T-helper 9 cell (primary cell): ENCODE measurements around the gene SH3TC1.

Experiments
- DNase-seq: peaks from one replicate; pipeline ENCODE4 v3.0.0-alpha.2; 2020

Gene SH3TC1

DNA sequence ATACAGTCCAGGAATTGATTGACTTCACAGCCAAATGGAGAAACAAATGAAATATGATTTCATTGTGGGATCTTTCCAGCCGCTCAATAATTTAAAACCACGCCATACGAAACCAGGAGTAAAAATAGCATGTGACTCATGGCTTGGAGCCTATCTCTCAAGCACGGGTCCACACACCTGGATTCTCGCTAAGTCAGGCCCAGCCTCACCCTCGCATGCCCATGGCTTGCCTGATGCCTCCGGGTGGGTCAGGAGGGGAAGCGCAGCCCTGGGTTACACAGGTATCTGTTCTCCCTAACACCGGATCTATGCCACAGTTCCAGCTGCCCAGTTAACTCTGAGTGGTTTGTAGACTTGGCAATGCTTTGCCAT is 34.9 kb upstream of the SH3TC1 start:
- no peak for DNase-seq

- no peak for DNase-seq
Measured at GRCh38 chr4:8164687-8165086, 34.4 kb upstream of the SH3TC1 start.

DNA sequence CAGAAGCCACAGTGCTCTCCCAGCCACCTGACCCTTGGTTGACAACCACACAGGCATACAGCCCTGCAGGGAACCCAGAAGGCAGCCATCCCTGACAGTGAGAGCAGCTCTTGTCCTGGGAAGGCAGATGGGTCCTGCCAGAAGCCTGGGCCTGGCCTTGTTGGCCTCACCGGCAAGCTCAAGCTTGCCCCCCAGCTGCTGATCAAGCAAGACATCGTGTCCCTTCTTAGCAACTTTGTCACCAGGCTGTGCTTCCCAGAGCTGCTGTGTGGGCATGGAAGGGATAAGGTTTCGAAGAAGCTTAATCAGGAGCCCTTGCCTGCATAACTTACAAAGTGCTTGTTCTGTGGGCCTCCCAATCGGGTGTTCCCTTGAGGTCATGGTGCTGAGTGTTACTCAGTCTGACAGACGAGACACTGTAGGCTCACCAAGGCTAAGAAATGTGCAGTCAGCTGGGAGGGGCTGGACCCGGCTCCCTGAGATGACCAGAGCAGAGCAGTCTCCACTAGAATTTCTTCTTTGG is 33.7 kb upstream of the SH3TC1 start:
- no peak for DNase-seq

- no peak for DNase-seq
Measured at GRCh38 chr4:8167291-8167690, 31.8 kb upstream of the SH3TC1 start.

- DNase-seq, result no peak
Measured at GRCh38 chr4:8167815-8168214, 31.3 kb upstream of the SH3TC1 start.

GRCh38 chr4:8168232-8168631 is 30.9 kb upstream of the SH3TC1 start:
- DNase-seq, result no peak

- no peak for DNase-seq
Measured at GRCh38 chr4:8168832-8169598, 30.1 kb upstream of the SH3TC1 start.

DNA sequence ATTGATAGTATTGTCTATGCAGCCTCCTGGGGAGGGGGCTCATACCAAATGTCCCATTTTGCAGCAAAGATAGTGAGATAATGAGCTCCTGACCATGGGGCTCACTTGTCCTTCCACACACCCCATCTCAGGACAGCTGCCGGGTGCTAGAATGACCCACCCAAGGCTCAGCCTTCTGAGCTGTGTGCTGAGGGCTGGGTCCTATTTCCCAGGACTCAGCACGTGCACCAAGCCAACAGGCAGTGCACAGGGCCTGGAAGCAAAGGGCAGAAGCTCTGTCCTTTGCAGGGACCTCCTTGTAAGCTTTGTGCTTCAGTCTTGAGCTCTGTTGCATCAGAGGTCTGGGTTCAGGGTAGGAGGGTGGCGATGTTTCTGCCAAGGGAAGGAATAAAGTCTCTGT is 29.3 kb upstream of the SH3TC1 start:
- DNase-seq, result no peak

GRCh38 chr4:8170341-8170740 is 28.7 kb upstream of the SH3TC1 start:
- DNase-seq, result no peak

- DNase-seq, result no peak
Measured at GRCh38 chr4:8171266-8171665, 27.8 kb upstream of the SH3TC1 start.

DNA sequence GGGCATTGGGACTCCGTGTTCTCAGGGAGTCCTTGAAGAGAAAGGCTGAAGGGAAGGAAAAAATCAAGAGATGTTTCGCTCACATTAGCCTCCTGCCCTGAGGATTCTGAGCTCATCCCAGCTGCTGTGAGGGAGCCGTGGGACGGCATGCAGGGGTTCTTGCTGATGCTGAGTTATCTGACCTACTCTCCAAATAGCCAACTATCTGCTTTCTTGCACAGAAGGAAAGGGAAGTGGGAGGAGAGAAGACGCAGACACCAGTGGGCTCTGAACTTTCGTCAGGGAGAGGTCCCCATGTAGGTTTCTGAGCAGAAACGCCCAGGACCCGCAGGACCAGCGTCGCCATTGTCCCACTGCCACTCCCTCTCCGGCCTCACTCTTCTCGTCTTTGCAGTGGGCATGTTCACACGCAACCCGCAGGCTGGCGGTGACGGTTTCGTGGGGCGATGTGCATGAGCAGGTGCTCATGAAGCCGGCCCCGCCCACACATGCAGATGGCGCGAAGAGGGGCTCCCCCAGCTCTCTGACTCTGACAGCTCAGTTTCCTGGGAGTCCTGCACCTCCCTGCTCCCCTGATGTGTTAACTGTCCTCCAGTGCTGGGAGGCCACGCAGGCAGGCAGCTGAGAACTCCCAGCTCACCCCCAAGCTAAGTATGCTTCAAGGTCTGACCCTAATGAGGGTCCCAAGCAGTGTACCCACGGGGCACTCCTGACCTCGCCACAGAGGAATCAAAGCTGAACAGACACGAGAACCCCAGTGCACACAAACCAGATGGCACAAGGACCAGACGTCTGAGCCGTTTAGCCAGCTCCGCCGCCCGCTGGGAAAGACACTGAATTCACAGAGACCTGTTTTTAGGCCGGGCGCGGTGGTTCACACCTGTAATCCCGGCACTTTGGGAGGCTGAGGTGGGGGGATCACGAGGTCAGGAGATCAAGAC is 26.8 kb upstream of the SH3TC1 start:
- DNase-seq, result no peak

DNA sequence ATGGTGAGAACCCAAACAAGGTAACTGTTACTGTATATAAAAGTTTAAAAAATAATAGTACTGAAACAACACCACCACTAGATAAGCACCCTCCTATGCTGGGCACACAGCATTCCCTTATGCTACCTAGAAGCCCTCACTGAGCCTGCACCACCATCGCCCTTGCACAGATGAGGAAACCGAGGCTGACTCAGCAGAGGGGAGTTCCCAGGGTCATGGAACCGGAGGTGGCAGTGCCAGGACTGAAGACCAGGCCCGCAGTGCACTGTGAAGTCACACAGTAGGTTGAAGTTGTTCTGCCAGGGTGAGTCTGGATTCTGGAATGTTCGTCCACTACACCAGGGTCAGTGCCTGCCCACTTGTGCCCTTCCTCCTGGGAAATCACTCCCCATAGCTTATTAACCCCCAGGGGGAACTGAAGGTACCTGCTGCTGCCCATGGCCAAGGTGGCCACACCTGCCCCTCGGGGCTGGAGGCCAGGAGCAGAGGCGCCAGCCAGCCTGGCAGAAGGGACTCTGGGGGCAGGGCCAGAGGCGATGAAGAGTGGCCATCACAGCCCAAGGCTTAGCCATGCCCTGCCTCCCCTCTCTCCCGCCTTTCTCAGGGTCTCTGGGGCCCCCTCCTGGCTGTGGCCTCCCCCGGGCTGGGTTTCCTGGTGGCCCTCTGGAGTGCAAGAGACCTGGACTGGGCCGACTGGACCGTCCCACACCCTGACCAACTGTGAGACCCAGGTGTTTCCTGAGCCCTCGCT is 25.4 kb upstream of the SH3TC1 start:
- no peak for DNase-seq

DNA sequence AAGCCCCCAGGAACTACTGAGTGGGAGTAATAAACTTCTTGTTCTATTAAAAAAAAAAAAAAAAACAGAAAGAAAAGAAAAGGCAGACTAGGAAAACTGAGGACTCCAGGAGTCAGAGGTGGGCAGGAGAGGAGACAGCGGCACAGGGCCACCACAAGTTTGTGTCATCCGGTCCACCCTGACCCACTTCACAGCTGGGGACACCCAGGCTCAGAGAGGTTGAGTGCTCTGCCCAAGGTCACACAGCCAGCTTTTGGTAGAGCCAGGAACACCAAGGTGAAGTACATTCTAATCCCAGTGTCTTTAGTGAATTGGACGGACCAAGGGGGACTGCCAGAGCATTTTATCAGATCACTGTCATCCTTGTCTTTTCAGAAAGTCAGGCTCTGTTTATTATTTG is 24.1 kb upstream of the SH3TC1 start:
- DNase-seq, result no peak

DNA sequence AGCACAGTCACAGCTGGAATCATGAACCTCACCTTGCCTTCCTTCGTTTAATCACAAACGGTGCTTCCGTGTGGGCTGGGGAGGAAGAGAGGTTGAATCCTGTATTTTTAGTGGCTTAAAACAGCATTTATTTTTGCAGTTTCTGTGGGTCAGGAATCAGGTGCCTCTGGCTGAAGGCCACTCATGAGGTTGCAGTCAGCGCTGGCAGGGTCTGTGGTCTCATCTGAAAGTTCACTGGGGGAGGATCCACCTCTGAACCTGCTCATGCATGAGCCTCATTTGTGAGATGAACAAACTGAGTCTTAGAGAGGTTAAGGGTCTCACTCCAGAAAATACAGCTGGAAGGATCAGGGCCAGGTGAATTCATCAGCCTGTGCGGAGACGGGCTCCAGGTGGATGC is 23.4 kb upstream of the SH3TC1 start:
- DNase-seq, result no peak

DNA sequence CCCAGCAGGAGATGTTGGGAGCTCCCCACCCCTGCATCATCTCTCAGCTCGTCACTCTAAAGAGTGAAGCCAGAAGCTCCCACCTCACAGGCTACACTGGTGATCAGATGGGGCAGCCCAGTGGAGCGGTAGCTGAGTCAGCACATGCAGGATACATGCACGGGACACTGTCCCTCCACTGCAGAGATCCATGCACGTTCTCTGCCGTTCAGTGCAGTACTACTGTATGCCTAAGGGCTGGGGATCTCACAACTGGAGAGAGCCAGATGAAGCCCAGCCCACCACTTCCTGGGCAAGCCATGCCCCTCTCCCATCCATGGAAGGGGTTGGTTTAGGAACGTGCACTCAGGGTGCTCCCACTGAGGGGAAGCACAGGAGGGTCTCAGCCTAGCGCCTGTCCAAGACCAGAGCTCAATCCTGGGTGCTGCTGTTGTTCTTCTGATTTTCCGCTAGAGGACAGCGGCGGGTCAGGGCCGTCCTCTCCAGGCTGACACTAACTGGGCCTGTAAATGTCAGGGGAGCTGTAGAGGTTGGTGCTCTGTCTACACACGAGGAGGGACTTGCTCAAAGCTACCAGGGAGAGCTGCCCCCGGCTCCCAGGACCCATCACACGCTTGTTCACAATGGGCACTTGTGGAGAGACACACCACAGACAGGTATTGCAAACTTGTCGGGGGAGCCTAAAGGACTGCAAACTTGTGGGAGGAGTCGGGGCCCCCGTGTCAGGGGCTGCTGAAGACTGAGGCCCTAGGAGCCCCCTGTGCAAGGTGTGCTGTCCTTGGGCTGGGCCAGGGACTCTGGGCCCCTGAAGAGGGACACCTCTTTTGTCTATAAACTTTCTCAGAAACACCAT is 22.3 kb upstream of the SH3TC1 start:
- DNase-seq, result no peak

- DNase-seq, result no peak
Measured at GRCh38 chr4:8177552-8177951, 21.5 kb upstream of the SH3TC1 start.

GRCh38 chr4:8177956-8178355 is 21.1 kb upstream of the SH3TC1 start:
- DNase-seq, result no peak

DNA sequence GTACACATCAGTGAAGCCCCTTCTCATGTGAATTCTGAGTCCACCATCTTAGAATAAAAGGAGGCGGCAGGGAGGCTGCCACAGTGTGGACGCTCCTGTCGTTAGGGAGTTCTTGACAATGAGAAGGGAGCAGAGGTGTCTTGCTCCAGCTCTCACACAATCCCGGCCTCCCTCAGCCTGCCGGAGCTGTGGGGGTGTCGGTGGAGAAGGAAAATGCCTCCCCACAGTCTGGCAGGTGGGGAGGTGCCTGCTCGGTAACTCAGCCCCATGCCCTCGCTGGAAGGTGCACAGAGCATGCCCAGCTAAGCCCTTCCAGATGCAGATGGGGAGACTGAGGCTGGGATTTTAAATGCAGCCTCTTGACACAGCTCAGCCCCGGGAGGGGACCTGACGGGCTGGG is 20.0 kb upstream of the SH3TC1 start:
- DNase-seq, result no peak

GRCh38 chr4:8179771-8180170 is 19.3 kb upstream of the SH3TC1 start:
- DNase-seq, result no peak

DNA sequence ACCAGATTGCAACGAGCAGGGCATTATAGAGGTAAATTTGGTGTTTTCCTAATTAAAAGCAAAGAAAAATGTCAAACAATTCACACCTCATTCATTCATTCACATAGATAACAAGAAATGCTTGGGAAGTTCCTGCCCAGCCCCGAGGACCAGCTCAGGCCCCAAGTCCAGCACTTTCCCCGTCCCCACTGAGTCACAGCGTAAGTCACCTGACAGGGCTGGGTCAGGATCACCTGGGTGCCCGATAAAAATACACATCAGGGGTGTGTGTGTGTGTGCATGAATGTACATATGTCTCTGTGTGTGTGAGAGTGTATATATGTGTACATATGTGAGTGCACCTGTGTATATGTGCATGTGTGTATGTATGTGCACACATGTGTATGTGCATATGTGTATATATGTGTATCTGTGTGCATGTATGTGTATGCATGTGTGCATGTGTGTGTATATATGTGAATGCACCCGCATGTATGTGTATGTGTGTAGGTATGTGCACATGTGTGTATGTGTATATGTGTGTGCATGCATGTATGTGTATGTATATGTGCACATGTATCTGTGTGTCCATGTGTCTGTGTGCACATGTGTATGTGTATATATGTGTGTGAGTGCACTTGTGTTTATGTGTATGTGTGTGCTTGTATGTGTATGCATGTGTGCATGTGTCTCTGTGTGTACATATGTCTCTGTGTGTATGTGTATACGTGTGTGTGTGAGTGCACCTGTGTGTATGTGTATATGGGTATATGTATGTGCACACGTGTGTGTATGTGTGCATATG is 18.6 kb upstream of the SH3TC1 start:
- DNase-seq, result no peak

DNA sequence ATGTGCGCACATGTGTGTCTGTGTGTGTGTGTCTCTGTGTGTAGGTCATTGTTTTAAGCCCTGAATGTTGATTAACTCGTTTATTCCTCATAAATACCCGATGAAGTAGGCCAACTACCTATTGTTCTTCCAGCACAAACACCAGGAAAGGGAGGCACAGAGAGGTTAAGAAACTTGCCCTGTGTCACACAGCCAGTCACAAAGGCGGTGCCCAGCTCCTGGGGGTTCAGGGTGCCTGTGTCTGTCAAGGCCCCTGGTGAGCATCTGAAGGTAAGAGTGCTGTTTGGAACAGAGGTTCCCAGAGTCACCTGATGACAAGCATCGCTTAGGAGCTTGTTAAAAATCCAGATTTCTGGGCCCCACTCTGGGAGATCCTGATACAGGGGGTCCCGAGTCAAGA is 18.0 kb upstream of the SH3TC1 start:
- DNase-seq, result no peak
